OCI-M1 (cell line): ENCODE results near the gene MCHR1.

ENCODE experiments used
- DNase-seq: peaks from one replicate; lab custom pipeline; 2025; lab: John Stamatoyannopoulos, UW

Gene MCHR1

DNA sequence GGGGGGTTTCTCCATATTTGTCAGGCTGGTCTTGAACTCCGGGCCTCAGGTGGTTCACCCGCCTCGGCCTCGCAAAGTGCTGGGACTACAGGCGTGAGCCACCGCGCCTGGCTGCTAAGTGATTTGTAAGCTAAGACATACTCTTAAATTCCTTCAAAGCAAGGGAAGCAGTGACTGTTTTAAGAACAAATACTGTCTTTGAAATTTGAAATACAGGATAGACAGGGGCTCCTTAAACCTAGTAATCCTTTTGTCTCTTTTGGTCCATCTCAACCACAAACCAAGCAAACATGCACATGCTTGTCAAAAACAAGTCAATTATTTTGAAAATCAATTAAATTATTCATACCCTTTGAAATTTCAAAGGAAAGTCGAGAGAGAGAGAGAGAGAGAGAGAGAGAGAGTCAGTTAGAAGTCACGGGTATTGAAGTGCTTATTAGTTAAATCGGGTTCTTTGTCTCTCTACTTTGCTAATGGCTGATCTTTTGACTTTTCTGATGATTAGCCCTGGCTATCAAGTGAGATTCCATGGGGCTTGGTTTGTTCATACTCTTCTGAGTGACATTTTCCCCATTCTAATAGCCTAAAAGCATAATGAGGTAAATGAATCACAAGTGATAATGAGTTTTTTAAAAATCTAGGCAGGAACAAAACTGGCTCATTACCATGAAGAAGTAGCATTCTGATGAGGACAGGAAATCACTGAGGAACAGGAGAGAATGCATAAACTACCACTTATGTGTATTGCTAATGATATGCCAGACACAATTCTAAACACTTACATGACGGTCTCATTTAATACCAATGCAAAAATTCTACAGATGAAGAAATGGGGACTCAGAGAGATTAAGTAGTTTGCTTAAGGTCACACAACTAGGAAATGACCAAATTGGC is 48.0 kb downstream of the MCHR1 start:
- DNase-seq = no peak

DNA sequence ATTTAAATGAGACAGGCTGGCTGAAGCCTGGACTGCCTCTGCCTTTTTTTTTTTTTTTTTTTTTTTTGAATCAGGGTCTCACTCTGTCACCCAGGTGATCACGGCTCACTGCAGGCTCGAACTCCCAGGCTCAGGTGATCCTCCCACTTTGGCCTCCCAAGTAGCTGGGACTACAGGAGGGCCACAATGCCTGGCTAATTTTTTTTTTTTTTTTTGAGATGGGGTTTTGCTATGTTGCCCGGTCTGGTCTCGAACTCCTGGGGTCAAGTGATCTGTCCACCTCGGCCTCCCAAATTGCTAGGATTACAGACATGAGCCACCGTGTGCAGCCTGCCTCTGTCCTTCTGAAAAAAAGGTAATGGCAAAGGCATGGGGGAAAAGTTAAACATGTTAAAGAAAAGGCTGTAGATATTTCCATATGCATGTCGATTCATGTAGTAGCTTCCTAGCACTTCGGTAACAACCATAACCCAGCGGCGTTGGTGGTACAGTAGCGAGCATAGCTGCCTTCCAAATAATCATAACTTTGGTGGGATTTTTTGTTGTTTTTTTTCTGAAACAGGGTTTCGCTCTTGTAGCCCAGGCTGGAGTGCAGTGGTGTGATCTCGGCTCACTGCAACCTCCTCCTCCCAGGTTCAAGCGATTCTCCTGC is 48.8 kb downstream of the MCHR1 start:
- no peak for DNase-seq

DNA sequence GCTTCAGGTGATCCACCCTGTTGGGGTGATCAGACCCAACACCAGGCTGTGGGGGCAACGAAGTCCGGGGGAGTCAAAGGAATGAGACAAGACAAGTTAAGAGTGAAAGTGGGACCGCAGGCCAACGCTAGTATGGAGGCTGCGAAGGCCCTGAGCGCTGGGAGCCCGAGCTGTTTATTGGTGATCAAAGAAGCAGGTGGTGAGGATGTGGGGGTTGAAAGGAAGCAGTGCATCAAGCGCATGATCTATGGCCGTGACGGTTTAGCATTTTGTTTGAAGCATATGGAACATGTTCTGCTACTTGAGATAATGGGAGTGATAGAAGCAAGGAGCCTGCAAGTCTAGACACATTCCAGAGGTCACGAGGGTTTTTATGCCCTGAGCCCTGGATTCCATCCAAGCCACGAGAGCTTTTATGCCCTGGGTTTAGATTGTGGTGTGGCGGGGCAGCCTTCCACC is 49.5 kb downstream of the MCHR1 start:
- no peak for DNase-seq

DNA sequence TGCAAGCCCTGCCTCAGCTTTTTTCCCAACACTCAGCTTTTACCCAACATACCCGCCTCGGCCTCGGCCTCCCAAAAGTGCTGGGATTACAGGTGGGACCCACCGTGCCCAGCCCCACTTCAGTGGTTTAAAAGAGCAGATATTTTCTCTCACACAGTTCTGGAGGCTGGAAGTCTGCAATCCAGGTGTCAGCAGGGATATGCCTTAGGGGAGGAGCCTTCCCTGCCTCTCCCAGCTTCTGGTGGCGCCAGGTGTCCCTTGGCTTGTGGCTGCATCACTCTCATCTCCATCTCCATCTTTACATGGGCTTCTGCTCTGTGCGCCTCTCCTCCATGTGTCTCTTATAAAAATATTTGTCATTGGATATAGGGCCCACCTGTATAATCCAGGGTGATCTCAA is 50.0 kb downstream of the MCHR1 start:
- no peak for DNase-seq
